Measurements from ENCODE around the gene PLA2G4A.

Gene PLA2G4A

GRCh38 chr1:186834399-186834958 is 5.7 kb downstream of the PLA2G4A start:
- DNase-seq, result no peak

GRCh38 chr1:186835448-186835847 is 6.7 kb downstream of the PLA2G4A start:
- no peak for DNase-seq

GRCh38 chr1:186837806-186838205 is 9.1 kb downstream of the PLA2G4A start:
- no peak for DNase-seq

- DNase-seq, result no peak
Observed at GRCh38 chr1:186838380-186839040, 9.8 kb downstream of the PLA2G4A start.

GRCh38 chr1:186839041-186839400 is 10.3 kb downstream of the PLA2G4A start:
- DNase-seq, result no peak

GRCh38 chr1:186841599-186841998 is 12.8 kb downstream of the PLA2G4A start:
- no peak for DNase-seq

- DNase-seq, result no peak
Observed at GRCh38 chr1:186842547-186842946, 13.8 kb downstream of the PLA2G4A start.

GRCh38 chr1:186843226-186843625 is 14.5 kb downstream of the PLA2G4A start:
- no peak for DNase-seq

- no peak for DNase-seq
Observed at GRCh38 chr1:186843931-186844330, 15.2 kb downstream of the PLA2G4A start.

- no peak for DNase-seq
Observed at GRCh38 chr1:186845576-186846210, 16.9 kb downstream of the PLA2G4A start.

- DNase-seq, result no peak
Observed at GRCh38 chr1:186848509-186849130, 19.9 kb downstream of the PLA2G4A start.

- no peak for DNase-seq
Observed at GRCh38 chr1:186849271-186849671, 20.5 kb downstream of the PLA2G4A start.

- no peak for DNase-seq
Observed at GRCh38 chr1:186849826-186850225, 21.1 kb downstream of the PLA2G4A start.

- DNase-seq, result no peak
Observed at GRCh38 chr1:186854102-186854501, 25.4 kb downstream of the PLA2G4A start.

GRCh38 chr1:186858923-186859322 is 30.2 kb downstream of the PLA2G4A start:
- no peak for DNase-seq

- DNase-seq, result no peak
Observed at GRCh38 chr1:186859995-186860394, 31.2 kb downstream of the PLA2G4A start.

- DNase-seq, result no peak
Observed at GRCh38 chr1:186864296-186864695, 35.5 kb downstream of the PLA2G4A start.

- no peak for DNase-seq
Observed at GRCh38 chr1:186865253-186865652, 36.5 kb downstream of the PLA2G4A start.

- DNase-seq, result no peak
Observed at GRCh38 chr1:186865857-186866256, 37.1 kb downstream of the PLA2G4A start.

GRCh38 chr1:186869526-186870228 is 40.9 kb downstream of the PLA2G4A start:
- no peak for DNase-seq

GRCh38 chr1:186871784-186872183 is 43.0 kb downstream of the PLA2G4A start:
- DNase-seq, result no peak

GRCh38 chr1:186872291-186872690 is 43.5 kb downstream of the PLA2G4A start:
- no peak for DNase-seq

- no peak for DNase-seq
Observed at GRCh38 chr1:186873687-186874086, 44.9 kb downstream of the PLA2G4A start.
